Stomach (tissue), 4 donors: ENCODE measurements around the gene F2.

Experiments used
- POLR2A ChIP-seq, 4 donors: fragments of 450-650 bp; IDR thresholded peaks; one replicate each; pipeline ENCODE4 v1.6.1; 2016; ENCODE audit warnings: antibody characterized with exemption in 4 of 4, control low read depth in 2 of 4, mild to moderate bottlenecking in 1 of 4, moderate library complexity in 1 of 4
- TF ChIP-seq, protein P1 (sequence below), 7 experiments: fragments of 450-650 bp in 4 of 7; fragments of 200-600 bp in 3 of 7; sonication (generic) in 3 of 7; IDR thresholded peaks; one replicate each; pipeline ENCODE4 v1.5.1; 2016 to 2019; ENCODE audit warnings: antibody characterized with exemption in 7 of 7, control low read depth in 2 of 7, mild to moderate bottlenecking in 1 of 7

DNA sequence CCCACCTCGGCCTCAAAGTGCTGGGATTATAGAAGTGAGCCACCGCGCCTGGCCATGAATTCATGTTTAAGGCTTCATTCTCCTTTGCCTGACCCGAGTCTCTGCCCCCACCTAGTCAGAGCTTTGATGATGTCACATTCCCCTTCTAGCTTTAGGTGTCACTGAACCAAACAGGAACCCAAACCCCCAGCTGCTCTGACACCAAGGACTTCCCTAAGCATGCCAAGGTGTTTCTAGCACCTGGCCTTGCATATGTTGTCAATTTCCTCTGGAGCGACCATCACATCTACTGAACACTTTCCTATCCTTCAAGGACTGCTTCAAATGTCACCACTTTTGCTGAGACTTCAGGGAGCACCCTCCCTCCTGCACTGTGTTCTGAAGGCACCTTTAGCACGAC, 2.3 kb downstream of the F2 start:
- TF ChIP-seq, protein P1, sequence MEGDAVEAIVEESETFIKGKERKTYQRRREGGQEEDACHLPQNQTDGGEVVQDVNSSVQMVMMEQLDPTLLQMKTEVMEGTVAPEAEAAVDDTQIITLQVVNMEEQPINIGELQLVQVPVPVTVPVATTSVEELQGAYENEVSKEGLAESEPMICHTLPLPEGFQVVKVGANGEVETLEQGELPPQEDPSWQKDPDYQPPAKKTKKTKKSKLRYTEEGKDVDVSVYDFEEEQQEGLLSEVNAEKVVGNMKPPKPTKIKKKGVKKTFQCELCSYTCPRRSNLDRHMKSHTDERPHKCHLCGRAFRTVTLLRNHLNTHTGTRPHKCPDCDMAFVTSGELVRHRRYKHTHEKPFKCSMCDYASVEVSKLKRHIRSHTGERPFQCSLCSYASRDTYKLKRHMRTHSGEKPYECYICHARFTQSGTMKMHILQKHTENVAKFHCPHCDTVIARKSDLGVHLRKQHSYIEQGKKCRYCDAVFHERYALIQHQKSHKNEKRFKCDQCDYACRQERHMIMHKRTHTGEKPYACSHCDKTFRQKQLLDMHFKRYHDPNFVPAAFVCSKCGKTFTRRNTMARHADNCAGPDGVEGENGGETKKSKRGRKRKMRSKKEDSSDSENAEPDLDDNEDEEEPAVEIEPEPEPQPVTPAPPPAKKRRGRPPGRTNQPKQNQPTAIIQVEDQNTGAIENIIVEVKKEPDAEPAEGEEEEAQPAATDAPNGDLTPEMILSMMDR (IDR thresholded peaks at IDR 0.05) = no peak
- TF ChIP-seq POLR2A (IDR thresholded peaks at IDR 0.05) = no peak
